Activated naive CD4-positive, alpha-beta T cell treated with anti-CD3 and anti-CD28 coated beads for 36 hours (primary cell): ENCODE data around the gene TTC39C. TPM values are rescaled to one million over a fixed set of nuclear protein-coding genes. Genes with fewer than 3 reads are reported as not detected.
"Not testable (repeated sequence)": the region's sequence is repeated elsewhere in the genome, so short reads cannot be mapped to it uniquely, and the experiment has no call there.

Experiments
- CTCF ChIA-PET: fragments of 350-600 bp; sonication (Branson Sonifier 250); formaldehyde crosslinking; loops from one replicate; lab custom pipeline; 2021; ENCODE audit warnings: antibody characterized with exemption; lab: Charles Lee
- DNase-seq: peaks from one replicate; pipeline ENCODE4 v3.0.0-alpha.2; 2020
- H3K27ac Mint-ChIP-seq: one replicate; pipeline ENCODE4 v1.8.0; 2021; ENCODE audit warnings: mild to moderate bottlenecking, mixed read lengths
- H3K27me3 Mint-ChIP-seq: one replicate; pipeline ENCODE4 v1.8.0; 2021; ENCODE audit warnings: low read depth, mixed read lengths
- H3K36me3 Mint-ChIP-seq: one replicate; pipeline ENCODE4 v1.8.0; 2021; ENCODE audit warnings: low read depth, mixed read lengths
- H3K4me1 Mint-ChIP-seq: one replicate; pipeline ENCODE4 v1.8.0; 2021; ENCODE audit warnings: low read depth, mixed read lengths
- H3K4me3 Mint-ChIP-seq: one replicate; pipeline ENCODE4 v1.8.0; 2021; ENCODE audit warnings: mild to moderate bottlenecking, moderate library complexity, mixed read lengths
- H3K9me3 Mint-ChIP-seq: one replicate; pipeline ENCODE4 v1.8.0; 2021; ENCODE audit warnings: mixed read lengths
- intact Hi-C: fragments of 100-400 bp; cut with micrococcal nuclease; formaldehyde crosslinking; loops from one replicate; pipeline ENCODE4 v1.15.1; 2023
- total RNA-seq, 2 experiments: library from RNA; stranded (reverse); gene quantifications; one replicate each; pipeline ENCODE4 v1.2.3, GENCODE V29; 2021

Gene TTC39C
- total RNA-seq, 2 experiments from 2014 or later, result 39.9 to 44.2 TPM

- Mint-ChIP-seq H3K36me3 (no peaks in the 10 kb centered on the region), H3K4me1 (peaks cover 62% of the 10 kb centered on the region), H3K9me3 (no peaks in the 10 kb centered on the region), H3K27me3 (no peaks in the 10 kb centered on the region), H3K27ac (peak overlapping the region; percentile 10), H3K4me3 (no peak overlapping the region)
- CTCF ChIA-PET, result no interaction called here
- DNase-seq, result no peak
- intact Hi-C loops, result no loop called here
Observed at GRCh38 chr18:24049142-24049541, 34.6 kb downstream of the TTC39C start.

- H3K27ac Mint-ChIP-seq, result peak overlapping the region; percentile 72
- no peak for DNase-seq
- intact Hi-C loops, result loop anchor here (1.0 to 5.0 kb wide), 3 partner anchors 14 to 224 kb away; no protein-coding TSS in a partner anchor
- peak overlapping the region; percentile 5 for H3K4me3 Mint-ChIP-seq
- CTCF ChIA-PET, result interaction anchor here (0.6 kb wide), 1 partner anchor 206 kb away, joined by 3 read pairs; no protein-coding TSS in a partner anchor
- H3K9me3 Mint-ChIP-seq, result no peaks in the 10 kb centered on the region
- no peaks in the 10 kb centered on the region for H3K27me3 Mint-ChIP-seq
- H3K4me1 Mint-ChIP-seq, result peaks cover 75% of the 10 kb centered on the region
- no peaks in the 10 kb centered on the region for H3K36me3 Mint-ChIP-seq
Observed at GRCh38 chr18:24051031-24051947, 36.7 kb downstream of the TTC39C start.

DNA sequence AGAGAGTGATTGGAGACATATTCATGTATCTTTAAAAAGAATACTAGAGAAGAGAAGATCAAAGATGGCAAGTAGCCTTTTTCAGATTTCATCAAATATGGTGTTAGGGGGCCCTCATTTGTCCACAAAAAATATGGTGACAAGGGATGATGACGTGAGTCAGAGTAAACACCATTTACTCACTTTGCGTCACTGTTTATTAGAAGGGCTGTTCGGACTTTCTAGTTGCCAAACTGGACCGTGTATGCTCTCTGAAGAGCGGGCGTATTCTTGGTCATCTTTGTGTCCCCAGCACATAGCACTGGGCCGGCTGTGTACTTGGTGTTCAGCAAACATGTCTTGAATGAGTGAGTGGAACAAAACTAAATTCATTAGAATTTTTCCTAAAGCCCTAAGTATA, 37.5 kb downstream of the TTC39C start:
- CTCF ChIA-PET, result no interaction called here
- Mint-ChIP-seq H3K27me3 (no peaks in the 10 kb centered on the region), H3K36me3 (no peaks in the 10 kb centered on the region), H3K9me3 (no peaks in the 10 kb centered on the region), H3K4me1 (peaks cover 82% of the 10 kb centered on the region), H3K4me3 (peak overlapping the region; percentile 5), H3K27ac (peak overlapping the region; percentile 72)
- intact Hi-C loops, result loop anchor here (5.0 kb wide), 1 partner anchor 225 kb away; no protein-coding TSS in a partner anchor
- no peak for DNase-seq

DNA sequence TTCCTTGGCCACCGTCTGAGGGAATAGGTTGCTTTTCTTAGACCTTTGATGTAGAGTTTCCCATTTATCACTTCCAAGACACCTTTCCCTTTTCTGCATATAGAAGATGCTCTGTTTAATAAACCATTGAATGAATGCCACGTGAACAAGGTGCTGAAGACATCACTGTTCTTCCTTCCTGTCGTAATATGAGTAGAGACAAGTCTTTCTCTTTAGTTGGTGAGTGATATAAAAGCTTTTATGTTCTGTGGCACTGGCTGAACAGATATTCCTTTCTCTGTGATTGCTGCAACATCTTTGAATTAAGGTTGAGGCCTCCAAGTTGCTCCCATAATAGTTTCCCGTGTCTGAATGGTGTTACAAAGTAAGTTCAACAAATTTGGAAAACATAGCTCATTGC, 38.7 kb downstream of the TTC39C start:
- CTCF ChIA-PET, result interaction anchor here (0.6 kb wide), 1 partner anchor 343 kb away, joined by 3 read pairs; no protein-coding TSS in a partner anchor
- intact Hi-C loops, result loop anchor here (1.0 to 5.0 kb wide), 2 partner anchors 23 to 226 kb away; no protein-coding TSS in a partner anchor
- no peaks in the 10 kb centered on the region for H3K27me3 Mint-ChIP-seq
- DNase-seq, result no peak
- no peaks in the 10 kb centered on the region for H3K36me3 Mint-ChIP-seq
- peaks cover 80% of the 10 kb centered on the region for H3K4me1 Mint-ChIP-seq
- no peak overlapping the region for H3K4me3 Mint-ChIP-seq
- peak overlapping the region; percentile 44 for H3K27ac Mint-ChIP-seq
- no peaks in the 10 kb centered on the region for H3K9me3 Mint-ChIP-seq

DNA sequence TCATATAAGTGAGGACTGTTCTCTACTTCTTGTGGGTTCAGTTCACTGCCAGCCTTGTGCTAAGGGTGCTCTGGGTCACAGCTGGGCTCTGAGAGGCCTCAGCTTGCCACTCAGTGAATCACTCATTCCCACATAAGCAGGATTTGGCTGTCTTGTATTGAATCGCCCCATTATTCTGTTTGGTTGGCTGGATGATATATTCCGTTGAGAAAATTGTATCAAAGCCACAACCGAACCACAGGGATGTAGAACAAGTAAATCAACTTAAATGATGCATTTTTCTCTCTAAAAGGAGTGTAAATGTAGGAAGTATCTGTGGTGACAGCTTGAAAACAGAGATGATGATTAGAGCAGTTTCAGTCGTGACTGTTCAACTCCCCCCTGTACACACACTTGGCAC, 39.6 kb downstream of the TTC39C start:
- Mint-ChIP-seq H3K4me1 (peaks cover 75% of the 10 kb centered on the region), H3K27ac (peak overlapping the region; percentile 76), H3K36me3 (no peaks in the 10 kb centered on the region), H3K27me3 (no peaks in the 10 kb centered on the region), H3K4me3 (peak overlapping the region; percentile 28), H3K9me3 (no peaks in the 10 kb centered on the region)
- CTCF ChIA-PET, result no interaction called here
- intact Hi-C loops, result loop anchor here (2.0 to 5.0 kb wide), 2 partner anchors 65 to 227 kb away; no protein-coding TSS in a partner anchor
- no peak for DNase-seq

DNA sequence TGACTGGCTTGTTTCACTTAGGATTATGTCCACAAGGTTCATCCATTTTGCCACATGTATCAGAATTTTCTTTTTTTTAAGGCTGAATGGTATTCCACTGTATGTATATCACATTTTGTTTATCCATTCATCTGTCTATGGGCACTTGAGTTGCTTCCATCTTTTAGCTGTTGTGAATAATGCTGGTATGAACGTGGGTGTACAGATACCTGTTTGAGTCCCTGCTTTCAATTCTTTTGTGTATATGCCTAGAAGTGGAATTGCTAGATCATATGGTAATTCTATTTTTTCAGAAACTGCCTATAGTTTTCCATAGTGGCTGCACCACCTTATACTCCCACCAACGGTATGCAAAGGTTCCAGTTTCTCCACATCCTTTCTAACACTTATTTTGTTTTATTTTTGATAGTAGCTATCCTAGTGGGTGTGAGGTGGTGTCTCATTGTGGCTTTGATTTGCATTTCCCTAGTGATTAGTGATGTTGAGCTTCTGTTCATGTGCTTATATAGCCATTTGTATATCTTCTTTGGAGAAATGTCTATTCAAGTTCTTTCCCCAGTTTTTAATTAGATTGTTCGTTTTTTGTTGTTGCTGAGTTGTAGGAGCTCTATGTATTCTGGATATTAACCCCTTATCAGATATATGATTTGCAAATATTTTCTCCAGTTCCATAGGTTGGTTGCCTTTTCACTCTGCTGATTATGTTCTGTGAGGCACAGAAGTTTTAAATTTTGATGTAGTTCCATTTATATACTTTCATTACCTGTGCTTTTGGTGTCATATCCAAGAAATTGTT, 40.7 kb downstream of the TTC39C start:
- Mint-ChIP-seq H3K36me3 (no peaks in the 10 kb centered on the region), H3K27me3 (no peaks in the 10 kb centered on the region), H3K9me3 (no peaks in the 10 kb centered on the region), H3K4me3 (no peak overlapping the region), H3K4me1 (peaks cover 76% of the 10 kb centered on the region), H3K27ac (peak overlapping the region; percentile 56)
- DNase-seq, result no peak
- intact Hi-C loops, result loop anchor here (1.0 to 2.0 kb wide), 3 partner anchors 8 to 85 kb away; no protein-coding TSS in a partner anchor
- CTCF ChIA-PET, result interaction anchor here (0.6 to 1.3 kb wide), 6 partner anchors 18 to 434 kb away, joined by 3 to 5 read pairs (median 4); no protein-coding TSS in a partner anchor

DNA sequence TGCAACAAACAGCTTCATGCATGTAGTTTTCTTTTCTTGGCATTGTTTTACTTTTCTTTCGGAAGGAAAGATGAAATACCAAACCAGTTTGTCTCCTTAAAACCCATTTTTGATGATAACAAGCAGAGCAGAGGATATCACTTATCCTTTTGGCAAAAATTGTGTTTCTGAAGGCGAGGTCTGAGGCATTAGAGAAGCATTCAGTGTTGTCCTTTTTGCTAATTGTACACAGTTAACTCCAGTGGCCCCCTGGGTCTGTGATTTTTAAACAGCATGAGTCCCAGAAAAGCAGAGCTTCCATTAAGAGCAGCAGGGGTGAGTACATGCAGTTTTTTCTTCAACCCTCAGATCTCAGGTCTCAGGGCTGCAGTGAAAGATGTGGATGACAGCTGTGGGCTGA, 41.3 kb downstream of the TTC39C start:
- CTCF ChIA-PET, result interaction anchor here (0.6 to 1.3 kb wide), 6 partner anchors 17 to 433 kb away, joined by 3 to 5 read pairs (median 4); no protein-coding TSS in a partner anchor
- intact Hi-C loops, result loop anchor here (1.0 to 2.0 kb wide), 4 partner anchors 7 to 91 kb away; no protein-coding TSS in a partner anchor
- H3K36me3 Mint-ChIP-seq, result no peaks in the 10 kb centered on the region
- peaks cover 72% of the 10 kb centered on the region for H3K4me1 Mint-ChIP-seq
- no peaks in the 10 kb centered on the region for H3K9me3 Mint-ChIP-seq
- H3K27me3 Mint-ChIP-seq, result no peaks in the 10 kb centered on the region
- no peak overlapping the region for H3K4me3 Mint-ChIP-seq
- no peak for DNase-seq
- no peak overlapping the region for H3K27ac Mint-ChIP-seq

DNA sequence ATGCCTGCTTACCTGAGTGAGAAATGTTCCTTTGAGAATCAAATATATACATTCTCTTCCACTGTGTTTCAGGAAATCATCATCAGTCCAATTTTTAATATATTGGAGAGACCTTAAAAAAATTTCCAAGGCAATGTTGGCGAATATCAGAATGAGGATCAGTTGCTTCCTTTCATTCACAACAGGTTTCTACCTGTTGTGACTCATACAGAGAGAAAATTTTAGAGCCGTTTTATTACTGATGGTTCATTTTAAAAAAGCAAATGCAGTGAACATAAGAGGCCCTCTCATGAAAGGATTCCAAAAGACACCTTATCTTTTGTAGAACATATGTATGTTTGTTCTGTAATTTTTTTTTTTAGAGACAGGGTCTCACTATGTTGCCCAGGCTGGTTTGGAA, 42.0 kb downstream of the TTC39C start:
- no peak for DNase-seq
- no peak overlapping the region for H3K4me3 Mint-ChIP-seq
- intact Hi-C loops, result loop anchor here (2.0 kb wide), 1 partner anchor 92 kb away; no protein-coding TSS in a partner anchor
- no peaks in the 10 kb centered on the region for H3K36me3 Mint-ChIP-seq
- H3K9me3 Mint-ChIP-seq, result no peaks in the 10 kb centered on the region
- CTCF ChIA-PET, result interaction anchor here (0.7 to 1.3 kb wide), 2 partner anchors 22 to 344 kb away, joined by 3 to 4 read pairs; no protein-coding TSS in a partner anchor
- H3K27me3 Mint-ChIP-seq, result no peaks in the 10 kb centered on the region
- H3K4me1 Mint-ChIP-seq, result peaks cover 69% of the 10 kb centered on the region
- H3K27ac Mint-ChIP-seq, result no peak overlapping the region

DNA sequence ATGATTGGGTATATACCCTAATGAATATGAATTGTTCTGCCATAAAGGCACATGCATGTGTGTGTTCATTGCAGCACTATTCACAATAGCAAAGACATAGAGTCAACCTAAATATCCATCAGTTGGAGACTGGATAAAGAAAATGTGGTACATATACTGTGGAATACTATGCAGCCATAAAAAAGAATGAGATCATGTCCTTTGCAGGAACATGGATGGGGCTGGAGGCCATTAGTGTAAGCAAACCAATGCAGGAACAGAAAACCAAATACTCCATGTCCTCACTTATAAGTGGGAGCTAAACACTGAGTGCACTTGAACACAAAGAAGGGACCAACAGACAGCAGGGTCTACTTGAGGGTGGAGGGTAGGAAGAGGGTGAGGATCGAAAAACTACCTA, 43.2 kb downstream of the TTC39C start:
- Mint-ChIP-seq H3K4me3 (no peak overlapping the region), H3K27ac (no peak overlapping the region)
- intact Hi-C loops, result loop anchor here (2.0 kb wide), 1 partner anchor 93 kb away; no protein-coding TSS in a partner anchor

DNA sequence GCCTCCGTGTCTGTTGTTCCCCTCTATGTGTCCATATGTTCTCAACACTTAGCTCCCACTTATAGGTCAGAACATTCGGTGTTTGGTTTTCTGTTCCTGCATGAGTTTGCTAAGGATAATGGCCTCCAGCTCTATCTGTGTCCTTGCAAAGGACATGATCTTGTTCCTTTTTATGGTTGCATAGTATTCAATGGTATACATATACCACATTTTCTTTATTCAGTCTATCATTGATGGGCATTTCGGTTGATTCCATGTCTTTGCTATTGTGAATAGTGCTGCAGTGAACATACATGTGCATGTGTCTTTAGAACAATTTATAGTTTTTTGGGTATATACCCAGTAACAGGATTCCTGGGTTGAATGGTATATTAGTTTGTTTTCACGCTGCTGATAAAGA, 44.8 kb downstream of the TTC39C start:
- CTCF ChIA-PET, H3K36me3 Mint-ChIP-seq, H3K4me3 Mint-ChIP-seq, H3K9me3 Mint-ChIP-seq, H3K27ac Mint-ChIP-seq, H3K27me3 Mint-ChIP-seq, intact Hi-C loops, DNase-seq: not testable (repeated sequence)
- peaks cover 65% of the 10 kb centered on the region for H3K4me1 Mint-ChIP-seq

More for the DNA sequence above, 43.2 kb downstream of the TTC39C start:
- H3K36me3 Mint-ChIP-seq, result no peaks in the 10 kb centered on the region
- H3K27me3 Mint-ChIP-seq, result no peaks in the 10 kb centered on the region
- DNase-seq, result no peak
- peaks cover 69% of the 10 kb centered on the region for H3K4me1 Mint-ChIP-seq
- H3K9me3 Mint-ChIP-seq, result no peaks in the 10 kb centered on the region
- CTCF ChIA-PET, result no interaction called here

DNA sequence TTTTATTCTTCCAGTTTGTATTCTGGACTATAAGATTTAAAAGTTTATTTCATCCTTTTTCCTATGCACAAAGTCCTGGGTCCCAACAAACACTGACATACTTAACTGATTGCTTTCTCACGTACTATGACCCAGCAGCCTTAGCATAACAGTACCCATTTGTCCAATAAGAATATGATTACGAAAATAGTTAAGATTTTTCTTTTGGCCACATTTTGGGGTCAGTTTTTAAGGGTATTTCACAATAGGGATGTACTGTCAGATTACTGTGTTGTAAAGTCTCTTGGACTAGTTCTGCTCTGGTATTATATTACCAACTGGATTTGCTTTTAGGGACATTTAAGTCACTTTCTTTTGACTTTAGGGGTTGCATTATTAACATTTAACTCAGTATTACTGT, 46.1 kb downstream of the TTC39C start:
- intact Hi-C loops, result loop anchor here (5.0 kb wide), 1 partner anchor 307 kb away; no protein-coding TSS in a partner anchor
- H3K4me1 Mint-ChIP-seq, result peaks cover 64% of the 10 kb centered on the region

More for the DNA sequence above, 46.1 kb downstream of the TTC39C start:
- DNase-seq, result no peak
- H3K4me3 Mint-ChIP-seq, result no peak overlapping the region
- no peaks in the 10 kb centered on the region for H3K36me3 Mint-ChIP-seq
- no peaks in the 10 kb centered on the region for H3K9me3 Mint-ChIP-seq
- CTCF ChIA-PET, result interaction anchor here (0.6 kb wide), 2 partner anchors 95 to 174 kb away, joined by 3 read pairs; no protein-coding TSS in a partner anchor
- H3K27ac Mint-ChIP-seq, result no peak overlapping the region
- no peaks in the 10 kb centered on the region for H3K27me3 Mint-ChIP-seq
